ENCODE data around the gene PFN4. TPM values are rescaled to one million over a fixed set of nuclear protein-coding genes. Genes with fewer than 3 reads are reported as not detected.

PFN4 gene
- total and polyA plus RNA-seq, 2 of the 4 experiments (the other 2 are of a cell fraction): 0.36 to 0.48 TPM

GRCh38 chr2:24162494-24162893 is 39.4 kb upstream of the PFN4 start:
- H4K20me1 ChIP-seq (ENCODE audit: insufficient read depth, low read length): no peaks in the 10 kb centered on the region
- no peak overlapping the region for H2AK9ac ChIP-seq (replicated peaks; ENCODE audit: low read depth, low read length, poor library complexity)
- no peak overlapping the region for H3K23ac ChIP-seq (ENCODE audit: low read depth, low read length)
- no peak overlapping the region for H3K14ac ChIP-seq (replicated peaks; ENCODE audit: low read depth, low read length)
- H3K9me1 ChIP-seq (ENCODE audit: insufficient read depth, low read length): no peaks in the 10 kb centered on the region; the same call in 1 of the 2 replicates
- CTCF ChIA-PET: no interaction called here
- H2BK20ac ChIP-seq (ENCODE audit: low read depth, low read length): no peak overlapping the region
- no peak overlapping the region for H3K27ac ChIP-seq (ENCODE audit: insufficient read depth, low read length)
- H2BK5ac ChIP-seq (ENCODE audit: low read depth, low read length, poor library complexity, severe bottlenecking): no peak overlapping the region
- no peak overlapping the region for H2AK5ac ChIP-seq (ENCODE audit: low read depth, low read length)
- no peak overlapping the region for H4K91ac ChIP-seq (ENCODE audit: insufficient read depth, low read depth, low read length)
- DNase-seq (no peak), ATAC-seq (ENCODE audit: low read depth) (no peak)
- no peak overlapping the region for H2BK15ac ChIP-seq (ENCODE audit: low read depth, low read length)
- no peak overlapping the region for H3K4me3 ChIP-seq (ENCODE audit: insufficient read depth, low read depth, low read length)
- no peak overlapping the region for H2BK120ac ChIP-seq (ENCODE audit: low read depth, low read length)
- dilution Hi-C loops (cut with HindIII; ENCODE audit: low sequenced_read_pairs, unreplicated experiment): no loop called here
- H3K4me2 ChIP-seq (ENCODE audit: low read depth, low read length): no peak overlapping the region
- H3K56ac ChIP-seq (ENCODE audit: extremely low read depth, insufficient read depth, low read length): no peak overlapping the region
- no peaks in the 10 kb centered on the region for H3K9me3 ChIP-seq (ENCODE audit: control insufficient read depth, insufficient read depth, low read length)
- H3K4ac ChIP-seq (ENCODE audit: low read depth, low read length): no peak overlapping the region
- no peaks in the 10 kb centered on the region for H3K4me1 ChIP-seq (ENCODE audit: control insufficient read depth, insufficient read depth, low read length)
- WGBS, 2 experiments (ENCODE audit: extremely low coverage in 2 of 2, insufficient read length in 1 of 2): no CpG with 5 or more reads among the region's 1 CpG
- no peak overlapping the region for H4K8ac ChIP-seq (ENCODE audit: low read depth in 2 of 2, low read length in 2 of 2)
- POLR2A ChIA-PET (ENCODE audit: unreplicated experiment): no interaction called here
- intact Hi-C loops (cut with micrococcal nuclease): no loop called here
- no peak overlapping the region for H3K9ac ChIP-seq (ENCODE audit: low read depth, low read length)
- no TSS peak for BruUV-seq (replicated peaks)
- no peaks in the 10 kb centered on the region for H3K79me1 ChIP-seq (ENCODE audit: low read depth in 1 of 2, low read length in 2 of 2)
- H3K18ac ChIP-seq (ENCODE audit: low read depth, low read length): no peak overlapping the region
- TF ChIP-seq, protein P1, sequence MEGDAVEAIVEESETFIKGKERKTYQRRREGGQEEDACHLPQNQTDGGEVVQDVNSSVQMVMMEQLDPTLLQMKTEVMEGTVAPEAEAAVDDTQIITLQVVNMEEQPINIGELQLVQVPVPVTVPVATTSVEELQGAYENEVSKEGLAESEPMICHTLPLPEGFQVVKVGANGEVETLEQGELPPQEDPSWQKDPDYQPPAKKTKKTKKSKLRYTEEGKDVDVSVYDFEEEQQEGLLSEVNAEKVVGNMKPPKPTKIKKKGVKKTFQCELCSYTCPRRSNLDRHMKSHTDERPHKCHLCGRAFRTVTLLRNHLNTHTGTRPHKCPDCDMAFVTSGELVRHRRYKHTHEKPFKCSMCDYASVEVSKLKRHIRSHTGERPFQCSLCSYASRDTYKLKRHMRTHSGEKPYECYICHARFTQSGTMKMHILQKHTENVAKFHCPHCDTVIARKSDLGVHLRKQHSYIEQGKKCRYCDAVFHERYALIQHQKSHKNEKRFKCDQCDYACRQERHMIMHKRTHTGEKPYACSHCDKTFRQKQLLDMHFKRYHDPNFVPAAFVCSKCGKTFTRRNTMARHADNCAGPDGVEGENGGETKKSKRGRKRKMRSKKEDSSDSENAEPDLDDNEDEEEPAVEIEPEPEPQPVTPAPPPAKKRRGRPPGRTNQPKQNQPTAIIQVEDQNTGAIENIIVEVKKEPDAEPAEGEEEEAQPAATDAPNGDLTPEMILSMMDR (conservative IDR thresholded peaks at IDR 0.05; ENCODE audit: low read depth, low read length): no peak
- TF ChIP-seq SMC3 (IDR thresholded peaks at IDR 0.05; ENCODE audit: low read depth, low read length): no peak
- TF ChIP-seq RAD21 (IDR thresholded peaks at IDR 0.05; ENCODE audit: low read length): no peak
- no peak for TF ChIP-seq NFE2L2 (IDR thresholded peaks at IDR 0.05; ENCODE audit: low read depth, low read length)
- no peak for TF ChIP-seq MAFK (IDR thresholded peaks at IDR 0.05; ENCODE audit: low read depth, low read length)
- no peak for TF ChIP-seq RFX5 (IDR thresholded peaks at IDR 0.05; ENCODE audit: low read depth, low read length)
- TF ChIP-seq FOS (IDR thresholded peaks at IDR 0.05; ENCODE audit: low read depth, low read length): no peak
- no peak for TF ChIP-seq CEBPB (IDR thresholded peaks at IDR 0.05; ENCODE audit: low read depth, low read length)
- no peak for TF ChIP-seq BHLHE40 (IDR thresholded peaks at IDR 0.05; ENCODE audit: low read depth, low read length)
- no peak for TF ChIP-seq CHD1 (IDR thresholded peaks at IDR 0.05; ENCODE audit: low read depth, low read length)
- TF ChIP-seq MAZ (IDR thresholded peaks at IDR 0.05; ENCODE audit: borderline replicate concordance, low read depth, low read length): no peak
- TF ChIP-seq, protein P2, sequence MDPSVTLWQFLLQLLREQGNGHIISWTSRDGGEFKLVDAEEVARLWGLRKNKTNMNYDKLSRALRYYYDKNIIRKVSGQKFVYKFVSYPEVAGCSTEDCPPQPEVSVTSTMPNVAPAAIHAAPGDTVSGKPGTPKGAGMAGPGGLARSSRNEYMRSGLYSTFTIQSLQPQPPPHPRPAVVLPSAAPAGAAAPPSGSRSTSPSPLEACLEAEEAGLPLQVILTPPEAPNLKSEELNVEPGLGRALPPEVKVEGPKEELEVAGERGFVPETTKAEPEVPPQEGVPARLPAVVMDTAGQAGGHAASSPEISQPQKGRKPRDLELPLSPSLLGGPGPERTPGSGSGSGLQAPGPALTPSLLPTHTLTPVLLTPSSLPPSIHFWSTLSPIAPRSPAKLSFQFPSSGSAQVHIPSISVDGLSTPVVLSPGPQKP (IDR thresholded peaks at IDR 0.05; ENCODE audit: borderline replicate concordance, low read depth, low read length): no peak
- TF ChIP-seq, protein P3, sequence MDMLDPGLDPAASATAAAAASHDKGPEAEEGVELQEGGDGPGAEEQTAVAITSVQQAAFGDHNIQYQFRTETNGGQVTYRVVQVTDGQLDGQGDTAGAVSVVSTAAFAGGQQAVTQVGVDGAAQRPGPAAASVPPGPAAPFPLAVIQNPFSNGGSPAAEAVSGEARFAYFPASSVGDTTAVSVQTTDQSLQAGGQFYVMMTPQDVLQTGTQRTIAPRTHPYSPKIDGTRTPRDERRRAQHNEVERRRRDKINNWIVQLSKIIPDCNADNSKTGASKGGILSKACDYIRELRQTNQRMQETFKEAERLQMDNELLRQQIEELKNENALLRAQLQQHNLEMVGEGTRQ (IDR thresholded peaks at IDR 0.05; ENCODE audit: low read depth, low read length): no peak
- no peak for TF ChIP-seq RCOR1 (IDR thresholded peaks at IDR 0.05; ENCODE audit: insufficient replicate concordance, low read length)
- no peak for TF ChIP-seq POLR2A (IDR thresholded peaks at IDR 0.05; ENCODE audit: low read depth, low read length)
- no peak for TF ChIP-seq MXI1 (IDR thresholded peaks at IDR 0.05; ENCODE audit: borderline replicate concordance, low read depth, low read length)
- in situ Hi-C loops (cut with MboI; ENCODE audit: low sequenced_read_pairs): no loop called here
- no peak overlapping the region for H2AFZ ChIP-seq (replicated peaks; ENCODE audit: low read length, poor library complexity)
- no peaks in the 10 kb centered on the region for H3K36me3 ChIP-seq (ENCODE audit: control insufficient read depth, insufficient read depth, low read length)
- H3K27me3 ChIP-seq (ENCODE audit: control insufficient read depth, insufficient read depth, low read length): no peaks in the 10 kb centered on the region; the same call in 1 of the 2 replicates
- no peak overlapping the region for H4K5ac ChIP-seq (ENCODE audit: low read depth, low read length)
